ENCODE data around the gene PMM2.
"Not testable (repeated sequence)": the region's sequence is repeated elsewhere in the genome, so short reads cannot be mapped to it uniquely, and the experiment has no call there.

The PMM2 gene

GRCh38 chr16:8831871-8832716 is 34.5 kb downstream of the PMM2 start:
- no peak for DNase-seq (ENCODE audit: low read depth in 2 of 2)
- no peak overlapping the region for H3K4me3 ChIP-seq (replicated peaks in 1 of 2; ENCODE audit: low read depth in 2 of 2, low read length in 2 of 2)
- no peak for TF ChIP-seq CTCF (IDR thresholded peaks at IDR 0.05; ENCODE audit: low read depth, low read length)

GRCh38 chr16:8832717-8833105 is 35.1 kb downstream of the PMM2 start:
- no peak for DNase-seq (ENCODE audit: low read depth in 2 of 2)
- TF ChIP-seq CTCF (IDR thresholded peaks at IDR 0.05; ENCODE audit: low read depth, low read length) = no peak
- H3K4me3 ChIP-seq (replicated peaks in 1 of 2; ENCODE audit: low read depth in 2 of 2, low read length in 2 of 2) = no peak overlapping the region

GRCh38 chr16:8836797-8837196 is 39.2 kb downstream of the PMM2 start:
- not testable (repeated sequence) for H3K4me3 ChIP-seq (replicated peaks in 1 of 2; ENCODE audit: low read depth in 2 of 2, low read length in 2 of 2); DNase-seq (ENCODE audit: low read depth in 2 of 2)

- DNase-seq (ENCODE audit: low read depth in 2 of 2); H3K4me3 ChIP-seq (replicated peaks in 1 of 2; ENCODE audit: low read depth in 2 of 2, low read length in 2 of 2): not testable (repeated sequence)
These were observed 40.0 kb downstream of the PMM2 start for GRCh38 chr16:8837594-8837993.

- not testable (repeated sequence) for H3K4me3 ChIP-seq (replicated peaks in 1 of 2; ENCODE audit: low read depth in 2 of 2, low read length in 2 of 2); DNase-seq (ENCODE audit: low read depth in 2 of 2)
These were observed 44.4 kb downstream of the PMM2 start for GRCh38 chr16:8842016-8842415.

GRCh38 chr16:8843296-8843695 is 45.7 kb downstream of the PMM2 start:
- not testable (repeated sequence) for H3K4me3 ChIP-seq (replicated peaks in 1 of 2; ENCODE audit: low read depth in 2 of 2, low read length in 2 of 2); DNase-seq (ENCODE audit: low read depth in 2 of 2)

GRCh38 chr16:8845699-8846298 is 48.2 kb downstream of the PMM2 start:
- no peak for TF ChIP-seq CTCF (IDR thresholded peaks at IDR 0.05; ENCODE audit: low read depth, low read length)
- no peak for DNase-seq (ENCODE audit: low read depth in 2 of 2)
- no peak overlapping the region for H3K4me3 ChIP-seq (replicated peaks in 1 of 2; ENCODE audit: low read depth in 2 of 2, low read length in 2 of 2)

GRCh38 chr16:8846401-8846932 is 48.8 kb downstream of the PMM2 start:
- H3K4me3 ChIP-seq (replicated peaks in 1 of 2; ENCODE audit: low read depth in 2 of 2, low read length in 2 of 2) = no peak overlapping the region
- TF ChIP-seq CTCF (IDR thresholded peaks at IDR 0.05; ENCODE audit: low read depth, low read length) = no peak
- no peak for DNase-seq (ENCODE audit: low read depth in 2 of 2)

GRCh38 chr16:8847145-8847544 is 49.5 kb downstream of the PMM2 start:
- TF ChIP-seq CTCF (IDR thresholded peaks at IDR 0.05; ENCODE audit: low read depth, low read length) = no peak
- H3K4me3 ChIP-seq (replicated peaks in 1 of 2; ENCODE audit: low read depth in 2 of 2, low read length in 2 of 2) = no peak overlapping the region
- no peak for DNase-seq (ENCODE audit: low read depth in 2 of 2)

Data from cardiac fibroblast (primary cell).